Astrocyte of the cerebellum (primary cell): Measurements from ENCODE around the gene MUC15.

Source experiments
- DNase-seq: peaks from one replicate; pipeline ENCODE4 v3.0.0-alpha.2; 2011; ENCODE audit warnings: low read depth
- H3K4me3 ChIP-seq: 2 replicates; pipeline ENCODE4 v1.5.1; 2011; ENCODE audit warnings: mild to moderate bottlenecking, low read depth, low read length, moderate library complexity
- in situ Hi-C: cut with HindIII; loops from 2 replicates; pipeline ENCODE4 v1.10.0; 2017; ENCODE audit warnings: low sequenced_read_pairs
- TF ChIP-seq, protein P1 (sequence below): IDR thresholded peaks from 2 replicates; pipeline ENCODE4 v1.5.1; 2012; ENCODE audit warnings: low read length, low read depth, moderate library complexity, mild to moderate bottlenecking; ENCODE audit errors: missing control alignments

Gene MUC15

DNA sequence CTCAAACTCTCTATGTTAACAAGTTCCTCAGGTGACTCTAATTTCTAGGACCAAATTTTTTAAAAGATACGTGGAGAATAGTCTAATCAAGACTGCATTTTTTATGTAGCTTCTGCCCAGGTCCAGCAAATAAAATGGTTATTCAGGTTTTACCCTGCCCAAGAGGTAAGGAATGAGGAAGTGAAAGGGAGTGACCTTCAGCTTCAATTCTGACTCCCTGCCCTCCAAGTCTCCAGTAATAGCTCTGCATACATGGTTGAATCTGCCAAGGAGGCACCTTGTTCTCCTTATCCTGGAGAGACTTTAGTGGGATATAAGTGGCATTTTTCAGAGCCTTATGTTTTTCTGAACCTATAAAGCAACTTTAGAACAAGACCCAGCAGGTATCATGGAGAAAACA lies 15.5 kb downstream of the MUC15 start:
- in situ Hi-C loops, result no loop called here
- H3K4me3 ChIP-seq, result no peak overlapping the region
- DNase-seq, result no peak
- TF ChIP-seq, protein P1, sequence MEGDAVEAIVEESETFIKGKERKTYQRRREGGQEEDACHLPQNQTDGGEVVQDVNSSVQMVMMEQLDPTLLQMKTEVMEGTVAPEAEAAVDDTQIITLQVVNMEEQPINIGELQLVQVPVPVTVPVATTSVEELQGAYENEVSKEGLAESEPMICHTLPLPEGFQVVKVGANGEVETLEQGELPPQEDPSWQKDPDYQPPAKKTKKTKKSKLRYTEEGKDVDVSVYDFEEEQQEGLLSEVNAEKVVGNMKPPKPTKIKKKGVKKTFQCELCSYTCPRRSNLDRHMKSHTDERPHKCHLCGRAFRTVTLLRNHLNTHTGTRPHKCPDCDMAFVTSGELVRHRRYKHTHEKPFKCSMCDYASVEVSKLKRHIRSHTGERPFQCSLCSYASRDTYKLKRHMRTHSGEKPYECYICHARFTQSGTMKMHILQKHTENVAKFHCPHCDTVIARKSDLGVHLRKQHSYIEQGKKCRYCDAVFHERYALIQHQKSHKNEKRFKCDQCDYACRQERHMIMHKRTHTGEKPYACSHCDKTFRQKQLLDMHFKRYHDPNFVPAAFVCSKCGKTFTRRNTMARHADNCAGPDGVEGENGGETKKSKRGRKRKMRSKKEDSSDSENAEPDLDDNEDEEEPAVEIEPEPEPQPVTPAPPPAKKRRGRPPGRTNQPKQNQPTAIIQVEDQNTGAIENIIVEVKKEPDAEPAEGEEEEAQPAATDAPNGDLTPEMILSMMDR, result no peak

DNA sequence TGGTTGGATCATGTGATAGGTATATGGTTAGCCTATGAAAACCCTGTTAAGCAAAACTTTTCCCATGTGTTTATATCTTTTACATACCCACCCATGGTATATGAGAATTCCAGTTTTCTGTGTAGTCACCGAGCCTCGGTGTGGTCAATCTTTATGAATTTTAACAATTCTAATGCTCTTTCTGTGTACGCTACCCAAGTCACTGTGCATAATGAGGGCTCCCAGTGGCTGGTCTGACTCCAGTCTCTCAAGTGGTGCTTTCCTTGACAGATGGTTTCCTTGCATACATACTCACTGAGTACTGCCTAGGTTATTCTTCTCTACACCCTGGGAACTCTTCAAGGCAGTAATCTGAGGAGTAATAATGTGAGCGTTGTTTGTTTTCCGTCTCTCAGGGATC lies 17.6 kb downstream of the MUC15 start:
- TF ChIP-seq, protein P1, result no peak
- in situ Hi-C loops, result no loop called here
- no peak for DNase-seq
- H3K4me3 ChIP-seq, result no peak overlapping the region

DNA sequence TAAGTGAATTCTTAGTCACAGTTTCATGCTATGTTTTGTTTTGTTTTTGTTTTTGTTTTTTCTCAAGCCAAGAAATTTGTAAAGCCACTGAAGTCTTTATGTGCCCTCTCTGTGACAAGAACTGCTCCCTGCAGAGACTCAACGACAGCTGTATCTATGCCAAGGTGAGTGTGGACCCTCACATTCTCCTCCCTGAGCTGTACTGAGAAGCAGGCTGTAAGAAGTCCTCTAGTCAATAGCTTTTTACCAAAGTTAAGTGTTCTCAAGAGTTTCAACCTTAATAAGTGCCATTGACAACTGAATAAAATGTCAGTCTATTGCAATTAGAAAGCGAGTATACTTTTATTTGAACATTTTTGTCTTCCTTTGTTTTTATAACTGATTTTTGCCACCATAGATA lies 18.9 kb downstream of the MUC15 start:
- in situ Hi-C loops, result no loop called here
- no peak for DNase-seq
- TF ChIP-seq, protein P1, result no peak
- no peak overlapping the region for H3K4me3 ChIP-seq

GRCh38 chr11:26551186-26551801 lies 20.8 kb downstream of the MUC15 start:
- no peak overlapping the region for H3K4me3 ChIP-seq
- in situ Hi-C loops, result no loop called here
- TF ChIP-seq, protein P1, result no peak
- no peak for DNase-seq

DNA sequence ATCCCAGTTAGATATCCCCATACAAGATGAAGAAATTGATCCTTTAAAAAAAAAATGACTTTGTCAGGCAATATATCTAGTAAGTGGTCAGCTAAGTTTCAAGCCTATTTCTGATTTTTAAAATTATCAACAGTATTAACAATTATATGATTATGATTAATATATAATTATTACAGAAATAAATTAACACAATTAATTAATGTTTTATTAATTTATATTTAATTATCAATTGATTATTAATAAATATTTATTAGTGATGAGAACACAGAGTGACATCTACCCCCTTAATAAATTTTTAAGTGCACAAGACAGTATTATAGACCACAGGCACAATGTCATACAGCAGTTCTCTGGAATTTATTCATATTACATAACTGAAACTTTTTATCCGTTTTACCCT lies 22.0 kb downstream of the MUC15 start:
- H3K4me3 ChIP-seq, result no peak overlapping the region
- DNase-seq, result no peak
- TF ChIP-seq, protein P1, result no peak
- in situ Hi-C loops, result no loop called here

GRCh38 chr11:26549176-26549575 lies 22.9 kb downstream of the MUC15 start:
- no peak for DNase-seq
- in situ Hi-C loops, result no loop called here
- no peak overlapping the region for H3K4me3 ChIP-seq
- TF ChIP-seq, protein P1, result no peak
